Bronchial epithelial cell (primary cell): ENCODE measurements around the gene RGS6. TPM values are rescaled to one million over a fixed set of nuclear protein-coding genes. Genes with fewer than 3 reads are reported as not detected.
A peak's percentile ranks its signal among the peaks of the same experiment; 100 is the strongest.

Experiments used
- DNase-seq: peaks from one replicate; pipeline ENCODE4 v3.0.0-alpha.2; 2010; ENCODE audit warnings: low read depth
- FAIRE-seq: peaks from 2 replicates; lab custom pipeline; 2011; peaks lifted over from hg19 to GRCh38; lab: Jason Lieb, UNC
- H3K27me3 ChIP-seq: 2 replicates; pipeline ENCODE4 v1.5.1; 2011; ENCODE audit warnings: low read length; ENCODE audit not compliant: control insufficient read depth, insufficient read depth
- H3K36me3 ChIP-seq: 2 replicates; pipeline ENCODE4 v1.5.1; 2011; ENCODE audit warnings: low read length; ENCODE audit not compliant: control insufficient read depth, insufficient read depth
- H3K4me3 ChIP-seq: 2 replicates; pipeline ENCODE4 v1.5.1; 2011; ENCODE audit warnings: mild to moderate bottlenecking, low read depth, low read length, control low read depth
- CTCF ChIP-seq: IDR thresholded peaks from 2 replicates; pipeline ENCODE4 v1.5.1; 2011; ENCODE audit warnings: mild to moderate bottlenecking, moderate library complexity, low read length, control low read depth, inconsistent platforms; ENCODE audit not compliant: insufficient read depth, severe bottlenecking
- total RNA-seq: library from RNA; depleted of rRNA; stranded (reverse); fragments of >200 nt; gene quantifications from 2 replicates; pipeline ENCODE4 v1.2.1, GENCODE V29; 2014

The RGS6 gene
- total RNA-seq, 1 donor from 2014 or later: not detected

DNA sequence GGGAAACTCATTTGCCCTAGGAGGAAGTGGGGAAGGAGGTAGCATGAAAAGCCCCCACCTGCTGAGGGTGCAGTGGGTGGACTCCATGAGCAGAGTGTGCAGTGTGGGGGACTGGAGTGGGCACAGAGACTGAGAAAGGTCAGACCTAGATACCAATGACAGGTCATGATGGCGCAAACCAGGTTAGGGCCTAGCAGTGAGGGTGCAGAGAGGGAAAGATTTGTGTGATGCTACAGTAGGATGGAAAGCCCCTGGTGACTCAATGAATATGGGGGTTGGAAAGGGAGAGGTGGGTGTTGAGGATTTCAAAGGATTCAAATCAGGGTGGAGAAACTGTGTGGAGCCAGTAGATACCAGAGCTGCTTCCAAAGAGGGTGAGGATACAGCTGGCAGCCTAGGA lies 642.5 kb downstream of the RGS6 start:
- no peak for DNase-seq
- no peak overlapping the region for H3K4me3 ChIP-seq
- FAIRE-seq: no peak
- peaks cover 2% of the 10 kb centered on the region for H3K27me3 ChIP-seq
- TF ChIP-seq CTCF: no peak
- no peaks in the 10 kb centered on the region for H3K36me3 ChIP-seq

DNA sequence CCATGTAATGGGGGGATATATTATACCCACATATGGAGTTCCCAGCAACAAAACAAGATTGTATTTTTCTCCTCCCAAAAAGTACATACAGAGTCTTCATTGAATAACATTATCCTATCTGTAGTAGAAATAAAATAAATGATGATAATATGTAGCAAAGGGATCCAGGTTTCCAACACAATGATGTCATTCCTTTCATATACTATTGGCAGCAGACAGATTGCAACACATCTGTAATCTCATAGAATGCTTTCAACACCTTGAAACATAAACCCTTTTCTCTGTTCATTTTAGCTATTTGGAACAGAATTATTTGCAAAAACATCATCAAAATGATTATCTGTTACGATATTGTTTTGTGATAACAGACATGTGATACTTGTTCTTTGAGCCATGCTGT lies 644.0 kb downstream of the RGS6 start:
- Histone ChIP-seq H3K4me3 (no peak overlapping the region), H3K27me3 (peaks cover 2% of the 10 kb centered on the region), H3K36me3 (no peaks in the 10 kb centered on the region)
- DNase-seq: peak; percentile 43
- no peak for TF ChIP-seq CTCF
- FAIRE-seq: no peak

DNA sequence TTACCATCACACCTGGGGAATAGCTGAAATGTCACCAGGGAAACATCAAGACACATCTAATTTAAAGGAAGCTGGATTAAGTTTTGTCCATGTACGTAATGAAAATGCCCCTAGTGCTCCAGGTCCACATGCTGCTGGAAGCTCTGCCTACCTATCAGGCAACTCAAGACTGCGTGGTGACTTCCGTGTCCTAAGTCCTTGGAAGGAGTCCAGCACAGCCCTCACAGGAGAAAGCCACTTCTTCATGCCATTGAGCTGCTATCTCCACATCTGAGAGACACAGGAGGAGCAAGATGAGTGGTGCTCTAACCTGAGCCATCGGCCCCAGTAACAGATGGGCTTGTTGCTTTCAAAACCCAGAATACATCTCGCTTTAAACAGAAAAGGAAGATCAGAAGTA lies 645.3 kb downstream of the RGS6 start:
- H3K36me3 ChIP-seq: no peaks in the 10 kb centered on the region
- no peak for TF ChIP-seq CTCF
- H3K27me3 ChIP-seq: peaks cover 2% of the 10 kb centered on the region
- FAIRE-seq (no peak), DNase-seq (no peak)
- no peak overlapping the region for H3K4me3 ChIP-seq

DNA sequence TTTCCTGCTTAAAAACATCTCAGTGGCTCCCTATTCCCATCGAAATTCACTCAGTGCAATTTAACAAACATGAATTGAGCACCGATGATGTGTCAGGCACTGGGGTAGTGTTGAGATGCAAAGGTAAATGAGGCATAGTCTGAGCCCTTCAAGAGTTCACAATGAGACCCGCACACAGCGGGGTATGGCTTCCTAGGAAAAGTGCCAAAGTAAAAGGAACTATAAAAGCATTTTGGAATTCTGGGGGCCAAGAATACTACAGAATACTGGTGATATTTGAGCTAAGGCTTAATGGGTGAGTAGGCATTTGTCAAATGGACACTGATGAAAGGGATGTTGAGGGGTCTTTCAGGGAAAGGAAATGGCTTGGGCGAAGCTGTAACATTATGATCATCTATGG lies 646.3 kb downstream of the RGS6 start:
- TF ChIP-seq CTCF: no peak
- DNase-seq (no peak), FAIRE-seq (no peak)
- no peaks in the 10 kb centered on the region for H3K36me3 ChIP-seq
- no peak overlapping the region for H3K4me3 ChIP-seq
- H3K27me3 ChIP-seq: peaks cover 2% of the 10 kb centered on the region

DNA sequence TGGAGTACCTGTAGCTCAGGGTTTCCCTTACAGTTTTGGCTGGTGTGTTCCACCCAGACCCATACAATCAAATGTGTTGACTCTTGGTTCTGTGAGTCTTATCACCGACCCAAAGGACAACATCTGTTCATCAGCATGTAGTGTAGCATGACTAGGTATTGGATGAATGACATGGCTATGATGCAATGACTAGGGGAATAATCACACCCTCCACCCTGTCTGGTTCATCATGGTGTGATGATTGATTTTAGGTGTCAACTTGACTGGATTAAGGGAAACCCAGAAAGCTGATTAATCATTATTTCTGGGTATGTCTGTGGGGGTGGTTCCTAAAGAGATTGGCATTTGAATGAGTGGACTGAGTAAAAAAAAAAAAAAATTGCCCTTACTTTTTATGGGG lies 650.4 kb downstream of the RGS6 start:
- no peak for TF ChIP-seq CTCF
- FAIRE-seq: peak; percentile 75

More for the DNA sequence above, 650.4 kb downstream of the RGS6 start:
- no peaks in the 10 kb centered on the region for H3K36me3 ChIP-seq
- H3K27me3 ChIP-seq: peaks cover 2% of the 10 kb centered on the region
- H3K4me3 ChIP-seq: no peak overlapping the region
- DNase-seq: peak; percentile 74
